ENCODE results near the gene MAPK9.
A peak's percentile ranks its signal among the peaks of the same experiment; 100 is the strongest.

Gene MAPK9

GRCh38 chr5:180294913-180295555, 3.2 kb upstream of the MAPK9 start:
- DNase-seq (ENCODE audit: low spot score): no peak

- no peak for DNase-seq (ENCODE audit: low spot score)
Observed at GRCh38 chr5:180294411-180294810, 2.5 kb upstream of the MAPK9 start.

GRCh38 chr5:180291234-180291940, 496 bp downstream of the MAPK9 start:
- peak; percentile 70 for DNase-seq (ENCODE audit: low spot score)

- DNase-seq (ENCODE audit: low spot score): no peak
Observed at GRCh38 chr5:180290568-180291233, 1.2 kb downstream of the MAPK9 start.

- DNase-seq (ENCODE audit: low spot score): no peak
Observed at GRCh38 chr5:180289966-180290365, 1.9 kb downstream of the MAPK9 start.

GRCh38 chr5:180289433-180289832, 2.5 kb downstream of the MAPK9 start:
- DNase-seq (ENCODE audit: low spot score): no peak

GRCh38 chr5:180287868-180288267, 4.0 kb downstream of the MAPK9 start:
- DNase-seq (ENCODE audit: low spot score): no peak

GRCh38 chr5:180287404-180287803, 4.5 kb downstream of the MAPK9 start:
- no peak for DNase-seq (ENCODE audit: low spot score)

- no peak for DNase-seq (ENCODE audit: low spot score)
Observed at GRCh38 chr5:180284149-180284548, 7.7 kb downstream of the MAPK9 start.

GRCh38 chr5:180283026-180283615, 8.8 kb downstream of the MAPK9 start:
- DNase-seq (ENCODE audit: low spot score): no peak

- DNase-seq (ENCODE audit: low spot score): no peak
Observed at GRCh38 chr5:180282281-180282680, 9.6 kb downstream of the MAPK9 start.

- no peak for DNase-seq (ENCODE audit: low spot score)
Observed at GRCh38 chr5:180281706-180282105, 10.2 kb downstream of the MAPK9 start.

GRCh38 chr5:180274695-180275094, 17.2 kb downstream of the MAPK9 start:
- no peak for DNase-seq (ENCODE audit: low spot score)

- no peak for DNase-seq (ENCODE audit: low spot score)
Observed at GRCh38 chr5:180271221-180271620, 20.7 kb downstream of the MAPK9 start.

GRCh38 chr5:180259260-180259611, 32.6 kb downstream of the MAPK9 start:
- DNase-seq (ENCODE audit: low spot score): no peak

- DNase-seq (ENCODE audit: low spot score): no peak
Observed at GRCh38 chr5:180253036-180253824, 38.7 kb downstream of the MAPK9 start.

- no peak for DNase-seq (ENCODE audit: low spot score)
Observed at GRCh38 chr5:180251887-180252286, 40.0 kb downstream of the MAPK9 start.

- DNase-seq (ENCODE audit: low spot score): no peak
Observed at GRCh38 chr5:180251141-180251540, 40.7 kb downstream of the MAPK9 start.

GRCh38 chr5:180250329-180250728, 41.6 kb downstream of the MAPK9 start:
- no peak for DNase-seq (ENCODE audit: low spot score)

GRCh38 chr5:180241600-180241999, 50.3 kb downstream of the MAPK9 start:
- no peak for DNase-seq (ENCODE audit: low spot score)

GRCh38 chr5:180238631-180239030, 53.3 kb downstream of the MAPK9 start:
- DNase-seq (ENCODE audit: low spot score): no peak

- DNase-seq (ENCODE audit: low spot score): no peak
Observed at GRCh38 chr5:180235846-180236245, 56.0 kb downstream of the MAPK9 start.

Measured in AG20443 (cell line).